IgD-negative memory B cell (primary cell): Measurements from ENCODE around the gene ATP2B2. TPM values are rescaled to one million over a fixed set of nuclear protein-coding genes. Genes with fewer than 3 reads are reported as not detected.

Source experiments
- H3K27ac Mint-ChIP-seq, 3 donors: one replicate each; pipeline ENCODE4 v1.8.0; 2020 to 2022; ENCODE audit warnings: mild to moderate bottlenecking in 3 of 3, mixed read lengths in 3 of 3, moderate library complexity in 1 of 3
- H3K27me3 Mint-ChIP-seq: one replicate; pipeline ENCODE4 v1.8.0; 2021; ENCODE audit warnings: mixed read lengths
- H3K36me3 Mint-ChIP-seq: one replicate; pipeline ENCODE4 v1.8.0; 2020; ENCODE audit warnings: mild to moderate bottlenecking, mixed read lengths
- H3K4me1 Mint-ChIP-seq, 3 donors: one replicate each; pipeline ENCODE4 v1.8.0; 2020 to 2022; ENCODE audit warnings: mixed read lengths in 3 of 3, mild to moderate bottlenecking in 1 of 3
- H3K4me3 Mint-ChIP-seq, 4 donors: one replicate each; pipeline ENCODE4 v1.8.0; 2020 to 2022; ENCODE audit warnings: mild to moderate bottlenecking in 4 of 4, mixed read lengths in 4 of 4, moderate library complexity in 3 of 4
- H3K9me3 Mint-ChIP-seq, 3 donors: one replicate each; pipeline ENCODE4 v1.8.0; 2020 to 2021; ENCODE audit warnings: mixed read lengths in 3 of 3, mild to moderate bottlenecking in 1 of 3
- polyA plus RNA-seq: library from polyadenylated mRNA; unstranded; fragments of 300-500 nt; fragmentation: Illumina TruSeq; gene quantifications from one replicate; pipeline ENCODE4 v1.2.3, GENCODE V29; 2021

The ATP2B2 gene
- polyA plus RNA-seq = not detected

- no peaks in the 10 kb centered on the region for H3K36me3 Mint-ChIP-seq
- H3K4me1 Mint-ChIP-seq = peaks cover 0 to 3% (median 0%) of the 10 kb centered on the region in 3 donors
- no peak within 1 kb of the TSS for H3K27ac Mint-ChIP-seq
- peaks cover 12% of the 10 kb centered on the region for H3K27me3 Mint-ChIP-seq
- H3K9me3 Mint-ChIP-seq = no peaks in the 10 kb centered on the region
- H3K4me3 Mint-ChIP-seq = peak within 1 kb of the TSS in 3 of 4 donors; percentile 28 to 86 (median 30)
Measured at GRCh38 chr3:10505050-10505790, at the start of gene ATP2B2. TSS of gene ATP2B2 (minus strand) at chr3:10505586. CDS start at chr3:10449543, 56,043 bp downstream.

- Mint-ChIP-seq H3K9me3 (no peaks in the 10 kb centered on the region), H3K4me3 (no peak overlapping the region), H3K36me3 (no peaks in the 10 kb centered on the region), H3K4me1 (peaks cover 5 to 7% (median 7%) of the 10 kb centered on the region in 3 donors), H3K27me3 (peaks cover 16% of the 10 kb centered on the region), H3K27ac (no peak overlapping the region)
Measured at GRCh38 chr3:10554746-10555145, 49.4 kb upstream of the ATP2B2 start.

- Mint-ChIP-seq H3K4me1 (peaks cover 5 to 7% (median 7%) of the 10 kb centered on the region in 3 donors), H3K27ac (no peak overlapping the region), H3K9me3 (no peaks in the 10 kb centered on the region), H3K27me3 (peaks cover 16% of the 10 kb centered on the region), H3K4me3 (no peak overlapping the region), H3K36me3 (no peaks in the 10 kb centered on the region)
Measured at GRCh38 chr3:10554236-10554611, 48.8 kb upstream of the ATP2B2 start.

GRCh38 chr3:10553591-10554235 is 48.3 kb upstream of the ATP2B2 start:
- no peaks in the 10 kb centered on the region for H3K9me3 Mint-ChIP-seq
- no peak overlapping the region for H3K4me3 Mint-ChIP-seq
- no peaks in the 10 kb centered on the region for H3K36me3 Mint-ChIP-seq
- no peak overlapping the region for H3K27ac Mint-ChIP-seq
- peaks cover 16% of the 10 kb centered on the region for H3K27me3 Mint-ChIP-seq
- peaks cover 5 to 7% (median 7%) of the 10 kb centered on the region in 3 donors for H3K4me1 Mint-ChIP-seq

- Mint-ChIP-seq H3K27me3 (peaks cover 10% of the 10 kb centered on the region), H3K4me3 (peak overlapping the region in 2 of 4 donors; percentile 19 to 87), H3K9me3 (peaks cover 0 to 1% (median 0%) of the 10 kb centered on the region in 3 donors), H3K27ac (no peak overlapping the region), H3K4me1 (peaks cover 5 to 9% (median 7%) of the 10 kb centered on the region in 3 donors), H3K36me3 (no peaks in the 10 kb centered on the region)
Measured at GRCh38 chr3:10552631-10552943, 47.2 kb upstream of the ATP2B2 start.

- peak overlapping the region in 2 of 4 donors; percentile 19 to 87 for H3K4me3 Mint-ChIP-seq
- peaks cover 5 to 9% (median 7%) of the 10 kb centered on the region in 3 donors for H3K4me1 Mint-ChIP-seq
- peaks cover 7% of the 10 kb centered on the region for H3K27me3 Mint-ChIP-seq
- H3K9me3 Mint-ChIP-seq = peaks cover 0 to 1% (median 0%) of the 10 kb centered on the region in 3 donors
- H3K36me3 Mint-ChIP-seq = no peaks in the 10 kb centered on the region
- peak overlapping the region in 1 of 3 donors; percentile 19 for H3K27ac Mint-ChIP-seq
Measured at GRCh38 chr3:10551821-10552630, 46.6 kb upstream of the ATP2B2 start.

GRCh38 chr3:10551139-10551538 is 45.8 kb upstream of the ATP2B2 start:
- no peak overlapping the region for H3K4me3 Mint-ChIP-seq
- H3K27me3 Mint-ChIP-seq = peaks cover 10% of the 10 kb centered on the region
- peak overlapping the region in 1 of 3 donors; percentile 19 for H3K27ac Mint-ChIP-seq
- H3K4me1 Mint-ChIP-seq = peaks cover 5 to 9% (median 7%) of the 10 kb centered on the region in 3 donors
- no peaks in the 10 kb centered on the region for H3K36me3 Mint-ChIP-seq
- H3K9me3 Mint-ChIP-seq = peaks cover 0 to 1% (median 0%) of the 10 kb centered on the region in 3 donors

GRCh38 chr3:10550705-10551104 is 45.3 kb upstream of the ATP2B2 start:
- Mint-ChIP-seq H3K27ac (peak overlapping the region in 1 of 3 donors; percentile 19), H3K27me3 (peaks cover 11% of the 10 kb centered on the region), H3K4me1 (peaks cover 5 to 9% (median 7%) of the 10 kb centered on the region in 3 donors), H3K4me3 (no peak overlapping the region), H3K9me3 (peaks cover 0 to 1% (median 0%) of the 10 kb centered on the region in 3 donors), H3K36me3 (no peaks in the 10 kb centered on the region)

- Mint-ChIP-seq H3K4me1 (peaks cover 5 to 9% (median 7%) of the 10 kb centered on the region in 3 donors), H3K4me3 (no peak overlapping the region), H3K9me3 (peaks cover 0 to 1% (median 0%) of the 10 kb centered on the region in 3 donors), H3K27ac (no peak overlapping the region), H3K27me3 (peaks cover 6% of the 10 kb centered on the region), H3K36me3 (no peaks in the 10 kb centered on the region)
Measured at GRCh38 chr3:10549617-10550230, 44.3 kb upstream of the ATP2B2 start.

- H3K27ac Mint-ChIP-seq = no peak overlapping the region
- no peaks in the 10 kb centered on the region for H3K36me3 Mint-ChIP-seq
- no peak overlapping the region for H3K4me3 Mint-ChIP-seq
- peaks cover 1 to 2% (median 2%) of the 10 kb centered on the region in 3 donors for H3K9me3 Mint-ChIP-seq
- peaks cover 6% of the 10 kb centered on the region for H3K27me3 Mint-ChIP-seq
- H3K4me1 Mint-ChIP-seq = peaks cover 5 to 9% (median 7%) of the 10 kb centered on the region in 3 donors
Measured at GRCh38 chr3:10548992-10549391, 43.6 kb upstream of the ATP2B2 start.

- Mint-ChIP-seq H3K9me3 (peaks cover 1 to 4% (median 2%) of the 10 kb centered on the region in 3 donors), H3K4me1 (peaks cover 5 to 9% (median 7%) of the 10 kb centered on the region in 3 donors), H3K4me3 (no peak overlapping the region), H3K27me3 (peaks cover 6% of the 10 kb centered on the region), H3K27ac (no peak overlapping the region), H3K36me3 (no peaks in the 10 kb centered on the region)
Measured at GRCh38 chr3:10547841-10548783, 42.7 kb upstream of the ATP2B2 start.

GRCh38 chr3:10547413-10547812 is 42.0 kb upstream of the ATP2B2 start:
- peaks cover 1 to 11% (median 7%) of the 10 kb centered on the region in 3 donors for H3K9me3 Mint-ChIP-seq
- H3K27me3 Mint-ChIP-seq = peaks cover 6% of the 10 kb centered on the region
- H3K4me1 Mint-ChIP-seq = peaks cover 2 to 6% (median 3%) of the 10 kb centered on the region in 3 donors
- H3K36me3 Mint-ChIP-seq = no peaks in the 10 kb centered on the region
- peak overlapping the region in 1 of 4 donors; percentile 20 for H3K4me3 Mint-ChIP-seq
- H3K27ac Mint-ChIP-seq = no peak overlapping the region

GRCh38 chr3:10546820-10547263 is 41.5 kb upstream of the ATP2B2 start:
- peaks cover 3 to 16% (median 10%) of the 10 kb centered on the region in 3 donors for H3K9me3 Mint-ChIP-seq
- H3K36me3 Mint-ChIP-seq = no peaks in the 10 kb centered on the region
- H3K4me1 Mint-ChIP-seq = peaks cover 0 to 2% (median 0%) of the 10 kb centered on the region in 3 donors
- H3K27me3 Mint-ChIP-seq = peaks cover 6% of the 10 kb centered on the region
- no peak overlapping the region for H3K4me3 Mint-ChIP-seq
- no peak overlapping the region for H3K27ac Mint-ChIP-seq
